Natural killer cell (primary cell): ENCODE data around the gene OR8S1. TPM values are rescaled to one million over a fixed set of nuclear protein-coding genes. Genes with fewer than 3 reads are reported as not detected.

Source experiments
- ATAC-seq, 3 donors: fragments of 150-1000 bp in 2 of 3; fragments of 200-7000 bp in 1 of 3; cut with Tn5 transposase; 1 replicate in 1 of 3; 2 replicates in 2 of 3; pipeline ENCODE4 v1.10.0; 2021; ENCODE audit warnings: mild to moderate bottlenecking in 2 of 3, moderate library complexity in 2 of 3
- DNase-seq, 2 donors: peaks; one replicate each; pipeline versions ENCODE4 v3.0.0 to v3.0.0-alpha.2; 2013 to 2021; ENCODE audit warnings: mixed read lengths in 1 of 2
- H3K27ac ChIP-seq: one replicate; pipeline ENCODE4 v1.5.1; 2013; ENCODE audit warnings: mild to moderate bottlenecking, low read length
- H3K27me3 ChIP-seq: one replicate; pipeline ENCODE4 v1.6.1; 2013; ENCODE audit warnings: low read length; ENCODE audit not compliant: control insufficient read depth, insufficient read depth
- H3K36me3 ChIP-seq: one replicate; pipeline ENCODE4 v1.6.1; 2013; ENCODE audit warnings: low read length; ENCODE audit not compliant: control insufficient read depth, insufficient read depth
- H3K4me1 ChIP-seq: one replicate; pipeline ENCODE4 v1.6.1; 2013; ENCODE audit warnings: low read length; ENCODE audit not compliant: control insufficient read depth, insufficient read depth
- H3K4me3 ChIP-seq: one replicate; pipeline ENCODE4 v1.5.1; 2013; ENCODE audit warnings: low read length
- H3K9me3 ChIP-seq: one replicate; pipeline ENCODE4 v1.6.1; 2013; ENCODE audit warnings: low read length; ENCODE audit not compliant: control insufficient read depth, insufficient read depth
- H3K27ac Mint-ChIP-seq, 2 donors: one replicate each; pipeline ENCODE4 v1.8.0; 2022; ENCODE audit warnings: mild to moderate bottlenecking in 2 of 2, mixed read lengths in 2 of 2, moderate library complexity in 1 of 2
- H3K27me3 Mint-ChIP-seq, 2 donors: one replicate each; pipeline ENCODE4 v1.8.0; 2022; ENCODE audit warnings: low read depth in 2 of 2, mixed read lengths in 2 of 2
- H3K36me3 Mint-ChIP-seq: one replicate; pipeline ENCODE4 v1.8.0; 2022; ENCODE audit warnings: mixed read lengths
- H3K4me1 Mint-ChIP-seq, 2 donors: one replicate each; pipeline ENCODE4 v1.8.0; 2022; ENCODE audit warnings: mixed read lengths in 2 of 2
- H3K4me3 Mint-ChIP-seq: one replicate; pipeline ENCODE4 v1.8.0; 2022; ENCODE audit warnings: mild to moderate bottlenecking, moderate library complexity, mixed read lengths
- H3K9me3 Mint-ChIP-seq, 2 donors: one replicate each; pipeline ENCODE4 v1.8.0; 2022; ENCODE audit warnings: mixed read lengths in 2 of 2
- WGBS: methylation state at CpG from one replicate; pipeline ENCODE4 v1.1.7; 2013; ENCODE audit warnings: missing lambda C conversion rate; ENCODE audit not compliant: insufficient coverage; 5-methylcytosine and 5-hydroxymethylcytosine counted together
- intact Hi-C: fragments of 100-400 bp; cut with micrococcal nuclease; formaldehyde crosslinking; loops from one replicate; pipeline ENCODE4 v1.14.2; 2022
- total RNA-seq, 4 donors: library from RNA; stranded (reverse); fragments of 120-200 nt in 1 of 4; gene quantifications; one replicate each; pipeline versions ENCODE4 v1.2.3 to v1.2.4, GENCODE V29; 2013 to 2022
- TF ChIP-seq, protein P1 (sequence below): fragments of 200-600 bp; IDR thresholded peaks from one replicate; pipeline ENCODE4 v1.8.0; 2022; ENCODE audit warnings: antibody characterized with exemption

The OR8S1 gene
- total RNA-seq, 3 donors from 2014 or later (not counting 1 experiment from before 2014, with no cell fraction given): not detected

GRCh38 chr12:48556631-48557030 is 31.2 kb downstream of the OR8S1 start:
- ATAC-seq (no peak), DNase-seq (no peak)
- H3K9me3 Mint-ChIP-seq: no peaks in the 10 kb centered on the region
- no peaks in the 10 kb centered on the region for H3K4me1 Mint-ChIP-seq
- H3K4me3 ChIP-seq: no peak overlapping the region
- H3K4me1 ChIP-seq: no peaks in the 10 kb centered on the region
- no peak overlapping the region for H3K4me3 Mint-ChIP-seq
- WGBS: 88% methylated on average over 3 of the region's 6 CpGs
- H3K27me3 Mint-ChIP-seq: peaks cover 23 to 32% of the 10 kb centered on the region in 2 donors
- H3K36me3 ChIP-seq: no peaks in the 10 kb centered on the region
- H3K27ac ChIP-seq: no peak overlapping the region
- H3K27ac Mint-ChIP-seq: no peak overlapping the region
- TF ChIP-seq, protein P1, sequence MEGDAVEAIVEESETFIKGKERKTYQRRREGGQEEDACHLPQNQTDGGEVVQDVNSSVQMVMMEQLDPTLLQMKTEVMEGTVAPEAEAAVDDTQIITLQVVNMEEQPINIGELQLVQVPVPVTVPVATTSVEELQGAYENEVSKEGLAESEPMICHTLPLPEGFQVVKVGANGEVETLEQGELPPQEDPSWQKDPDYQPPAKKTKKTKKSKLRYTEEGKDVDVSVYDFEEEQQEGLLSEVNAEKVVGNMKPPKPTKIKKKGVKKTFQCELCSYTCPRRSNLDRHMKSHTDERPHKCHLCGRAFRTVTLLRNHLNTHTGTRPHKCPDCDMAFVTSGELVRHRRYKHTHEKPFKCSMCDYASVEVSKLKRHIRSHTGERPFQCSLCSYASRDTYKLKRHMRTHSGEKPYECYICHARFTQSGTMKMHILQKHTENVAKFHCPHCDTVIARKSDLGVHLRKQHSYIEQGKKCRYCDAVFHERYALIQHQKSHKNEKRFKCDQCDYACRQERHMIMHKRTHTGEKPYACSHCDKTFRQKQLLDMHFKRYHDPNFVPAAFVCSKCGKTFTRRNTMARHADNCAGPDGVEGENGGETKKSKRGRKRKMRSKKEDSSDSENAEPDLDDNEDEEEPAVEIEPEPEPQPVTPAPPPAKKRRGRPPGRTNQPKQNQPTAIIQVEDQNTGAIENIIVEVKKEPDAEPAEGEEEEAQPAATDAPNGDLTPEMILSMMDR: no peak
- intact Hi-C loops: no loop called here
- no peaks in the 10 kb centered on the region for H3K9me3 ChIP-seq
- H3K27me3 ChIP-seq: peaks cover under 1% of the 10 kb centered on the region
- no peaks in the 10 kb centered on the region for H3K36me3 Mint-ChIP-seq

GRCh38 chr12:48557919-48558318 is 32.5 kb downstream of the OR8S1 start:
- H3K36me3 ChIP-seq: no peaks in the 10 kb centered on the region

DNA sequence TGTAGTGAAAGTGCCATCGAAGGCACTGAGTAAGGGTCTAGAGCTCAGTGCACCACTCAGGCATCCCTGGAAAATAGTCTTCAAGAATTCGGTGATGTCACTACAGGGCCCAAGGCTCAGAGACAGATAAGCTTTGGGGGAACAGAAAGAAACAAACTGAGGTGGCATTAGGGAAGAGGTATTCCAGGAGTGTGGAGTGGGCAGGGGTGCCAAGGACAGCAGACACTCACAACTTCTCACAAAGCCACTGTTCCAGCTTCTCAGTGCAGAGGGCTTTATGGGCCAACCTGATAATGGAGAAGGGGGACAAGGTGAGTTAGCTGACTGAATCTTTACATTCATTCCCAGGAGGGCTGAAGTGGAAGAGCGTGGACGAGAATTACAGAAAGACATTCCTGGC is 42.3 kb downstream of the OR8S1 start:
- Histone ChIP-seq H3K36me3 (no peaks in the 10 kb centered on the region), H3K4me1 (no peaks in the 10 kb centered on the region), H3K27me3 (peaks cover 7% of the 10 kb centered on the region), H3K27ac (no peak overlapping the region), H3K9me3 (no peaks in the 10 kb centered on the region), H3K4me3 (no peak overlapping the region)
- no peaks in the 10 kb centered on the region for H3K4me1 Mint-ChIP-seq
- 85% methylated on average over 4 of the region's 4 CpGs for WGBS
- peaks cover 15 to 57% of the 10 kb centered on the region in 2 donors for H3K27me3 Mint-ChIP-seq
- no peak for ATAC-seq
- H3K27ac Mint-ChIP-seq: no peak overlapping the region
- intact Hi-C loops: no loop called here
- no peaks in the 10 kb centered on the region for H3K9me3 Mint-ChIP-seq
- H3K4me3 Mint-ChIP-seq: no peak overlapping the region
- DNase-seq: no peak
- no peaks in the 10 kb centered on the region for H3K36me3 Mint-ChIP-seq
- TF ChIP-seq, protein P1: no peak

More at GRCh38 chr12:48557919-48558318, 32.5 kb downstream of the OR8S1 start:
- intact Hi-C loops: no loop called here
- no peak for DNase-seq
- 97% methylated on average over 2 of the region's 4 CpGs for WGBS
- H3K4me1 ChIP-seq: no peaks in the 10 kb centered on the region
- Mint-ChIP-seq H3K9me3 (no peaks in the 10 kb centered on the region), H3K4me1 (no peaks in the 10 kb centered on the region), H3K36me3 (no peaks in the 10 kb centered on the region), H3K4me3 (no peak overlapping the region), H3K27me3 (peaks cover 19 to 35% of the 10 kb centered on the region in 2 donors), H3K27ac (no peak overlapping the region)
- no peaks in the 10 kb centered on the region for H3K9me3 ChIP-seq
- H3K27ac ChIP-seq: no peak overlapping the region
- no peak overlapping the region for H3K4me3 ChIP-seq
- peaks cover 2% of the 10 kb centered on the region for H3K27me3 ChIP-seq
- TF ChIP-seq, protein P1: no peak
- no peak for ATAC-seq

- TF ChIP-seq, protein P1: no peak
- Histone ChIP-seq H3K27me3 (peaks cover 7% of the 10 kb centered on the region), H3K4me1 (no peaks in the 10 kb centered on the region), H3K9me3 (no peaks in the 10 kb centered on the region), H3K4me3 (no peak within 1 kb of the TSS), H3K27ac (no peak within 1 kb of the TSS), H3K36me3 (no peaks in the 10 kb centered on the region)
- Mint-ChIP-seq H3K36me3 (no peaks in the 10 kb centered on the region), H3K4me3 (no peak within 1 kb of the TSS), H3K9me3 (no peaks in the 10 kb centered on the region), H3K4me1 (no peaks in the 10 kb centered on the region), H3K27ac (no peak within 1 kb of the TSS), H3K27me3 (peaks cover 16 to 59% of the 10 kb centered on the region in 2 donors)
- DNase-seq: no peak
- intact Hi-C loops: no loop called here
- no peak for ATAC-seq
- WGBS: 79% methylated on average over 1 of the region's 1 CpG
Measured at GRCh38 chr12:48569946-48570345, 44.5 kb downstream of the OR8S1 start, which contains the start of gene LALBA. TSS of gene LALBA (minus strand) at chr12:48570046. CDS start at chr12:48570020, 26 bp downstream.
